CD4-positive, alpha-beta T cell treated with Interleukin-6 at 100 ng/mL for 8 hours (primary cell): Measurements from ENCODE around the gene ARHGAP24.
"Not testable (repeated sequence)": the region's sequence is repeated elsewhere in the genome, so short reads cannot be mapped to it uniquely, and the experiment has no call there.

Source experiments
- DNase-seq: peaks from one replicate; pipeline ENCODE4 v3.0.0-alpha.2; 2020; ENCODE audit warnings: mixed read lengths, low spot score

Gene ARHGAP24

GRCh38 chr4:85818700-85819099 is 343.8 kb downstream of the ARHGAP24 start:
- DNase-seq, result no peak

GRCh38 chr4:85820101-85820500 is 345.2 kb downstream of the ARHGAP24 start:
- DNase-seq, result not testable (repeated sequence)

- no peak for DNase-seq
Measured at GRCh38 chr4:85821688-85822455, 346.9 kb downstream of the ARHGAP24 start.

GRCh38 chr4:85823295-85823694 is 348.3 kb downstream of the ARHGAP24 start:
- DNase-seq, result no peak

GRCh38 chr4:85824166-85824945 is 349.4 kb downstream of the ARHGAP24 start:
- no peak for DNase-seq

- no peak for DNase-seq
Measured at GRCh38 chr4:85826060-85826678, 351.2 kb downstream of the ARHGAP24 start.

GRCh38 chr4:85828027-85828890 is 353.3 kb downstream of the ARHGAP24 start:
- no peak for DNase-seq

- no peak for DNase-seq
Measured at GRCh38 chr4:85829276-85830051, 354.5 kb downstream of the ARHGAP24 start.

- DNase-seq, result no peak
Measured at GRCh38 chr4:85831647-85832046, 356.7 kb downstream of the ARHGAP24 start.

GRCh38 chr4:85833302-85833701 is 358.4 kb downstream of the ARHGAP24 start:
- DNase-seq, result no peak

GRCh38 chr4:85834934-85835333 is 360.0 kb downstream of the ARHGAP24 start:
- no peak for DNase-seq

- DNase-seq, result no peak
Measured at GRCh38 chr4:85836588-85837438, 361.9 kb downstream of the ARHGAP24 start.

- DNase-seq, result no peak
Measured at GRCh38 chr4:85837439-85837733, 362.4 kb downstream of the ARHGAP24 start.

GRCh38 chr4:85839981-85840451 is 365.1 kb downstream of the ARHGAP24 start:
- not testable (repeated sequence) for DNase-seq

- no peak for DNase-seq
Measured at GRCh38 chr4:85842540-85842939, 367.6 kb downstream of the ARHGAP24 start.

GRCh38 chr4:85853740-85854139 is 378.8 kb downstream of the ARHGAP24 start:
- DNase-seq, result not testable (repeated sequence)

GRCh38 chr4:85854546-85854945 is 379.6 kb downstream of the ARHGAP24 start:
- no peak for DNase-seq

- no peak for DNase-seq
Measured at GRCh38 chr4:85860066-85860740, 385.3 kb downstream of the ARHGAP24 start.

GRCh38 chr4:85861064-85861765 is 386.3 kb downstream of the ARHGAP24 start:
- no peak for DNase-seq
